CD4-positive, alpha-beta T cell (primary cell): ENCODE data around the gene CAMKK2. TPM values are rescaled to one million over a fixed set of nuclear protein-coding genes. Genes with fewer than 3 reads are reported as not detected.

Experiments used
- ATAC-seq: fragments of 200-7000 bp; cut with Tn5 transposase; one replicate; pipeline ENCODE4 v1.10.0; 2022; ENCODE audit warnings: mild to moderate bottlenecking; ENCODE audit not compliant: poor library complexity
- CTCF ChIA-PET: fragments of 350-600 bp; sonication (Branson Sonifier 250); formaldehyde crosslinking; loops from one replicate; lab custom pipeline; 2021; ENCODE audit warnings: antibody characterized with exemption, inconsistent platforms; lab: Charles Lee
- POLR2A ChIA-PET: fragments of 350-600 bp; sonication (Branson Sonifier 250); formaldehyde crosslinking; loops from one replicate; lab custom pipeline; 2021; ENCODE audit warnings: antibody characterized with exemption, inconsistent platforms; lab: Charles Lee
- DNase-seq, 14 experiments: peaks; one replicate each; pipeline ENCODE4 v3.0.0-alpha.2; 2013 to 2020; ENCODE audit warnings: mixed read lengths in 2 of 14
- H3K27ac ChIP-seq, 2 donors: one replicate each; pipeline versions ENCODE4 v1.5.1 to v1.7.0; 2013; ENCODE audit warnings: low read length in 2 of 2, low read depth in 1 of 2, mild to moderate bottlenecking in 1 of 2
- H3K27me3 ChIP-seq, 2 experiments: 1 replicate in 1 of 2; 2 replicates in 1 of 2; pipeline versions ENCODE4 v1.6.1 to v1.7.0; 2013; ENCODE audit warnings: low read length in 2 of 2, control low read depth in 1 of 2, mild to moderate bottlenecking in 1 of 2, moderate library complexity in 1 of 2; ENCODE audit not compliant: insufficient read depth in 2 of 2, control insufficient read depth in 1 of 2
- H3K36me3 ChIP-seq: one replicate; pipeline ENCODE4 v1.6.1; 2013; ENCODE audit warnings: low read length, control low read depth; ENCODE audit not compliant: insufficient read depth
- H3K4me1 ChIP-seq: one replicate; pipeline ENCODE4 v1.6.1; 2013; ENCODE audit warnings: low read length, control low read depth; ENCODE audit not compliant: insufficient read depth
- H3K4me3 ChIP-seq: one replicate; pipeline ENCODE4 v1.5.1; 2013; ENCODE audit warnings: mild to moderate bottlenecking, low read length, moderate library complexity
- H3K9me3 ChIP-seq, 2 experiments: 1 replicate in 1 of 2; 2 replicates in 1 of 2; pipeline versions ENCODE4 v1.6.1 to v1.7.0; 2013; ENCODE audit warnings: low read length in 2 of 2, mild to moderate bottlenecking in 2 of 2, control low read depth in 1 of 2, moderate library complexity in 1 of 2; ENCODE audit not compliant: control insufficient read depth in 1 of 2, insufficient read depth in 1 of 2
- H3K27ac Mint-ChIP-seq: one replicate; pipeline ENCODE4 v1.8.0; 2020; ENCODE audit warnings: mixed read lengths
- H3K27me3 Mint-ChIP-seq: one replicate; pipeline ENCODE4 v1.8.0; 2021; ENCODE audit warnings: mixed read lengths
- H3K36me3 Mint-ChIP-seq: one replicate; pipeline ENCODE4 v1.8.0; 2021; ENCODE audit warnings: low read depth, mixed read lengths
- H3K4me1 Mint-ChIP-seq: one replicate; pipeline ENCODE4 v1.8.0; 2021; ENCODE audit warnings: low read depth, mixed read lengths
- H3K4me3 Mint-ChIP-seq: one replicate; pipeline ENCODE4 v1.8.0; 2020; ENCODE audit warnings: mild to moderate bottlenecking, mixed read lengths
- H3K9me3 Mint-ChIP-seq: one replicate; pipeline ENCODE4 v1.8.0; 2020; ENCODE audit warnings: mixed read lengths
- intact Hi-C, 2 experiments: fragments of 100-400 bp; cut with DNase I in 1 of 2; cut with micrococcal nuclease in 1 of 2; formaldehyde crosslinking; loops; one replicate each; pipeline versions ENCODE4 v1.15.1 to v1.9.0; 2023 to 2025; cut with DNase I, micrococcal nuclease
- total RNA-seq, 174 experiments: library from RNA in 2 of 174; stranded (reverse) in 2 of 174; gene quantifications; one replicate each; pipeline ENCODE4 v1.2.3 and lab custom pipeline; 2021 to 2026
- TF ChIP-seq, protein P1 (sequence below): fragments of 200-600 bp; IDR thresholded peaks from one replicate; pipeline ENCODE4 v1.8.0; 2022; ENCODE audit warnings: antibody characterized with exemption, mild to moderate bottlenecking

Gene CAMKK2
- total RNA-seq, 2 experiments from 2014 or later = 6.7 to 6.8 TPM

DNA sequence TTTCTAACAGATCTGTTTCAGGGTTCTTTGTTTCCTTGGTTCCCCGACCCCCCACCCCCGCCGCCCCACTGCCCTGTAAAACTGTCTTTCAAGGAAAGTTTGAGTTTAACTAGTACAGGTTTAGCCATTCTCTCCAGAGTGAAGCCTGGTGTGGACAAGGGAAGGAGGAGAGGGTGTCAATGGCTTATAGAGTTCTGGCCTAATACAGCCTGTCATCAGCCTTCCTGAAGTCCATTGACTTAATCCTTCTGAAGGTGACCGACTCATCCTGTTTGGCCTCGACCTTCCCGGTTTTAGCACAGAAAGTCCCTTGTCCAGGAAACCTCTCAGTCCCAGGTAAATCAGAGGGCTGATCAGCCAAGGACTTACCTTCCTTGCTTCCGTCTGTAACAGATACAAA lies 97.6 kb downstream of the CAMKK2 start:
- Mint-ChIP-seq H3K9me3 (no peaks in the 10 kb centered on the region), H3K36me3 (no peaks in the 10 kb centered on the region), H3K27ac (no peak overlapping the region), H3K4me1 (peaks cover 12% of the 10 kb centered on the region), H3K27me3 (no peaks in the 10 kb centered on the region), H3K4me3 (no peak overlapping the region)
- Histone ChIP-seq H3K4me3 (no peak overlapping the region), H3K36me3 (no peaks in the 10 kb centered on the region), H3K27ac (no peak overlapping the region), H3K4me1 (peaks cover 14% of the 10 kb centered on the region), H3K27me3 (no peaks in the 10 kb centered on the region), H3K9me3 (no peaks in the 10 kb centered on the region)
- CTCF ChIA-PET = no interaction called here
- ATAC-seq (no peak), DNase-seq (no peak)
- intact Hi-C loops = no loop called here
- POLR2A ChIA-PET = no interaction called here
- TF ChIP-seq, protein P1, sequence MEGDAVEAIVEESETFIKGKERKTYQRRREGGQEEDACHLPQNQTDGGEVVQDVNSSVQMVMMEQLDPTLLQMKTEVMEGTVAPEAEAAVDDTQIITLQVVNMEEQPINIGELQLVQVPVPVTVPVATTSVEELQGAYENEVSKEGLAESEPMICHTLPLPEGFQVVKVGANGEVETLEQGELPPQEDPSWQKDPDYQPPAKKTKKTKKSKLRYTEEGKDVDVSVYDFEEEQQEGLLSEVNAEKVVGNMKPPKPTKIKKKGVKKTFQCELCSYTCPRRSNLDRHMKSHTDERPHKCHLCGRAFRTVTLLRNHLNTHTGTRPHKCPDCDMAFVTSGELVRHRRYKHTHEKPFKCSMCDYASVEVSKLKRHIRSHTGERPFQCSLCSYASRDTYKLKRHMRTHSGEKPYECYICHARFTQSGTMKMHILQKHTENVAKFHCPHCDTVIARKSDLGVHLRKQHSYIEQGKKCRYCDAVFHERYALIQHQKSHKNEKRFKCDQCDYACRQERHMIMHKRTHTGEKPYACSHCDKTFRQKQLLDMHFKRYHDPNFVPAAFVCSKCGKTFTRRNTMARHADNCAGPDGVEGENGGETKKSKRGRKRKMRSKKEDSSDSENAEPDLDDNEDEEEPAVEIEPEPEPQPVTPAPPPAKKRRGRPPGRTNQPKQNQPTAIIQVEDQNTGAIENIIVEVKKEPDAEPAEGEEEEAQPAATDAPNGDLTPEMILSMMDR = no peak

DNA sequence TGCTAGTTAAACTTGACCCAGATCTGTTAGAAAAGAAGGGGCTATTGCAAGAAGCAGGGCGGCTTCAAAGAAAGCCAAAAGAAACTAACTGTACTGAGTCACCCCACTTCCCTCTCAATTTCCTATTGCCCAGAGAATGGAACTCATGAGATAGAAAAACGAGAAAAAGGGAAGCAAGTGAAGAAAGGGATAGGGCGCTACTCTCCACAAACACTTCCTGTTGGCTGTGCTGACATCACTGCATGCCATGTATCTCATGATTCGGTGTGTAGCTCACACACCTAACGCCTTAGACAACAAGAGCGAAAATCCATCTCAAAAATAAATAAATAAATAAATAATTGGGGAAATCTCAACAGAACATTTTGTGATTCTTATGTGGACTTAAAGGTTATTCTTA lies 99.6 kb downstream of the CAMKK2 start:
- no peaks in the 10 kb centered on the region for H3K9me3 Mint-ChIP-seq
- ChIA-PET CTCF (no interaction called here), POLR2A (interaction anchor here (0.8 kb wide), 1 partner anchor 43 kb away, joined by 3 read pairs; no protein-coding TSS in a partner anchor)
- H3K4me1 Mint-ChIP-seq = peaks cover 12% of the 10 kb centered on the region
- TF ChIP-seq, protein P1 = no peak
- no peak overlapping the region for H3K27ac Mint-ChIP-seq
- peak in 4 of 14 experiments; percentile 12 to 73 (median 52) for DNase-seq
- H3K27me3 ChIP-seq = no peaks in the 10 kb centered on the region
- H3K9me3 ChIP-seq = no peaks in the 10 kb centered on the region
- H3K27ac ChIP-seq = no peak overlapping the region
- no peaks in the 10 kb centered on the region for H3K27me3 Mint-ChIP-seq
- intact Hi-C loops = no loop called here
- peak overlapping the region; percentile 39 for H3K4me3 Mint-ChIP-seq
- H3K36me3 ChIP-seq = no peaks in the 10 kb centered on the region
- H3K4me1 ChIP-seq = peaks cover 14% of the 10 kb centered on the region
- ATAC-seq = peak; percentile 84
- no peaks in the 10 kb centered on the region for H3K36me3 Mint-ChIP-seq
- H3K4me3 ChIP-seq = no peak overlapping the region

DNA sequence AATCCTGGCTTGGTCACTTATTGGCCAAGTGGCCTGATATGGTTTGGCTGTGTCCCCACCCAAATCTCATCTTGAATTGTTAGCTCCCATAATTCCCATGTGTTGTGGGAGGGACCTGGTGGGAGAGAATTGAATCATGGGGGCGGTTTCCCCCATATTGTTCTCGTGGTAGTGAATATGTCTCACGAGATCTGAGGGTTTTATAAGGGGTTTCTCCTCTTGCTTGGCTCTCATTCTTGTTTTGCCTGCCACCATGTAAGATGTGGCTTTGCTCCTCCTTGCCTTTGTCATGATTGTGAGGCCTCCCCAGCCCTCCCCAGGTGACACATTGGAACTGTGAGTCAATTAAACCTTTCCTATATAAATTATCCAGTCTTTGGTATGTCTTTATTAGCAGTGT lies 105.4 kb downstream of the CAMKK2 start:
- no peaks in the 10 kb centered on the region for H3K9me3 Mint-ChIP-seq
- DNase-seq (no peak), ATAC-seq (no peak)
- TF ChIP-seq, protein P1 = no peak
- H3K4me1 Mint-ChIP-seq = no peaks in the 10 kb centered on the region
- Histone ChIP-seq H3K27me3 (no peaks in the 10 kb centered on the region), H3K9me3 (peaks cover 0 to 3% of the 10 kb centered on the region in 2 experiments), H3K4me3 (no peak overlapping the region), H3K27ac (no peak overlapping the region), H3K36me3 (no peaks in the 10 kb centered on the region), H3K4me1 (no peaks in the 10 kb centered on the region)
- no peaks in the 10 kb centered on the region for H3K27me3 Mint-ChIP-seq
- no peak overlapping the region for H3K27ac Mint-ChIP-seq
- no peaks in the 10 kb centered on the region for H3K36me3 Mint-ChIP-seq
- H3K4me3 Mint-ChIP-seq = no peak overlapping the region
- ChIA-PET CTCF (no interaction called here), POLR2A (no interaction called here)
- intact Hi-C loops = no loop called here
